ENCODE results near the gene SKAP2.

Gene SKAP2

DNA sequence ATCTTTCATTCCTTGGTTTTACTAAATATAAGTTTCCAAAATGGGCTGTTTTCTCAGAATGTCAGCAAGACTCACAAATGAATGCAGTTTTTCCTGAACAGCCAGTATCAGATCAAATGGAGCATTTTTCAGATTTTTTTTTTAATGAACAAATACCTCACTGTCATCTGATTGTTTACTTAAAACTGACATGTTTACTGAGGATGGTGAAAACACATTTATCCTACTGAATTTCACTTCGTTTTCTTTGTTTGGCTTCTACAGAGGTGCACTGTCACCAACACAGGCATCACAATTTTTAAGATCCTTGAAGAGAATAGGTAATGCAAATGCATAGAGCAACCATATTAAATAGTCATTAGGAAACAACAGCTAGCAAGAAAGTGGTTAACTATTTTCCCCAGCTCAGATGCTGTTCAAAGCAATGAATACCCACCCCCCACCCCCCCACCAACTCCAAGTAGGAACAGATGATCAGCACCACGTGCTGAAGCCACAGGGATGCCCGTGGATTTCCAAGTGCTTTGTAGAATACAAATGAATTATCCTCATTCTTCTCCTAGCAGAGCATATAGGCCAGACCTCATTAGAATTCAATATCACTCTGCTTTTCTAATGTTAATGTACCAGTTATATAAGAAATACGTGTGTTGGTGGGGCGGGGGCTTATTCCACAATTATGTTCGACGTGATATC lies 205.9 kb downstream of the SKAP2 start:
- no peak for DNase-seq

DNA sequence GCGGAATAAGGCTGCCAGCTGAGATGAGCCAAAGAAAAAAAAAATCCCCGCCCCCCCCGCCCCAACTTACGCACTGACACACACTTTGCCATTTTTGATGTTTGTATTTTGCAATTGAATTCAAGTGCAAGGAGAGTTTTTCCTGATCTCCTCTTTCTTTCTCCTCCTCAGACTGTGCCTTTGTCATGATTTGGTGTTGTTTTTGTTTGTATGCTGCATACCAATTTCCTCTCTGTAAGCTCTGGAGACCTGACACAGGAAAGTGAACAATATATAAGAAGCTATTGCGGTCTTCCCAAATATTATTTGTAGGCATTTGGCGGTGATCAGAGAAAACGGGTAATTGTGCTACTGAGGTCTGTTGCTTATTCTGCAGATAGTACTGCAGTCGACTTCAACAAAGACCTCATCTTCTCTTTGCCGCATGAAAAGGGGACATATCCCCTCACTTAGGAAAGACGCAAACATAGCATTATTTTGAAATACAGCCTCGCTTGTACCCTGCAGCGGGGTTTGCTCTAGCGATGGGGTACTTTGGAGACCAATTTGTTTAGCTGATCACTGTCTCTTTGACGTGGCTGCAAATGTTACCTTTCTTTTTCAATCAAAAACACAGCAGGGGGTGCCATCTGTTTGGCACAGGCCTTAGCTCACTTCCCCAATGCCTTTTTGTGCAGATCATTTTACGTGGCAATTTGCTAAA lies 206.6 kb downstream of the SKAP2 start:
- DNase-seq = no peak

DNA sequence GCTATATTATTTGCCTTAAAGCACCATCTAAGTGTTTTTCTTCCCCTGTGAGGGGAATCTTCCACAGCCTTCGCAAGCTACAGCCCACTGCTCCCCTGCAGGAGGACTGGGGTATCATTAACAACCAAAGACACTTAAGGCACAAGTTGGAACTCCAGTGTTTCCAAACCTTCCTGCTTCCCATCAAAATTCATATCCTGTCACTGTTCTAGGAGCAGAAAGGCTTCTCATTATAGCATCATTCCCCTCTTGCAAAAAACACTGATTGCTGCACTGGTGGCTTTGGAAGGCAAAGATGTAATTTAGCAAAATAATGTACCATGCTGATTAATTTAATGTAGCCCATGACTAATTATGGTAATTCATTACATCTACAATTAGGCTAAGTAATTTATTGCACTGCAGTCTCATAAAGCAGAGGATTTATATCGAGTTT lies 207.2 kb downstream of the SKAP2 start:
- no peak for DNase-seq

DNA sequence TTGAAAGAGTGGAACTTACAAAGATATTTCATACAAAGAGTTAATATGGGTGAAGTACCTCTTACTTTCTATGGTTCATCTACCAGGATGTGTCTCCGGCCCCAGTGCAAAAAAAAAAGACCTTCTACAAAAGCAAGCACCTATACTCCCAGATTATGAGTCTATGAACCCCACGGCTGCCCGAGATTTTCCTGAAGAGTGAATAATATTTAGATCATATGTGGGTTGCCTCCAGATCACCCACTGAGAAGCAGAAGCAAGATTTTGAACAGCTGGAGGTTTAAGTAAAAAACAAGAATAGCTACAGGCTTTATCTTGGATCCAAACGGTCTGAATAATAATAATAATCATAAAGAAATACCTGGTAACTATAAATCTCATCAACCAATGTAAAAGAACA lies 207.7 kb downstream of the SKAP2 start:
- no peak for DNase-seq

DNA sequence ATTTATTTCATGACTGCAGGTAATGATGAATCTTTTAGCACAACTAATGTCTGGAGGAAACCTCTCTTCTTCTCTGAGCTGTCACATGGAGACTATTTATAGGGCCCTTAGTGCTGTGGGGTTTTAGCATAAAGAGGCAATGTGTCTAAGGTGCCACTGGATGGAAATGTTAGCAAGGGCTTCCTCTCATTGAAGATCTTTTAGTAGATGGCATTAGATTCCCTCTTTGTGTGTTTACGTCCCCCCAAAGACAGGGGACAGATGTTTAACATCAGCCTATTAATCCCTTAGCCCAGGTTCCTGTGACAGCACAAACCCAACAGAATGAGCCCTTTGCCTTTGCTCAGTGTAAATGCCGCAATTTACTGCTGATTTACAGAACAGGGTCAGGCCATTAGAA lies 208.6 kb downstream of the SKAP2 start:
- no peak for DNase-seq

DNA sequence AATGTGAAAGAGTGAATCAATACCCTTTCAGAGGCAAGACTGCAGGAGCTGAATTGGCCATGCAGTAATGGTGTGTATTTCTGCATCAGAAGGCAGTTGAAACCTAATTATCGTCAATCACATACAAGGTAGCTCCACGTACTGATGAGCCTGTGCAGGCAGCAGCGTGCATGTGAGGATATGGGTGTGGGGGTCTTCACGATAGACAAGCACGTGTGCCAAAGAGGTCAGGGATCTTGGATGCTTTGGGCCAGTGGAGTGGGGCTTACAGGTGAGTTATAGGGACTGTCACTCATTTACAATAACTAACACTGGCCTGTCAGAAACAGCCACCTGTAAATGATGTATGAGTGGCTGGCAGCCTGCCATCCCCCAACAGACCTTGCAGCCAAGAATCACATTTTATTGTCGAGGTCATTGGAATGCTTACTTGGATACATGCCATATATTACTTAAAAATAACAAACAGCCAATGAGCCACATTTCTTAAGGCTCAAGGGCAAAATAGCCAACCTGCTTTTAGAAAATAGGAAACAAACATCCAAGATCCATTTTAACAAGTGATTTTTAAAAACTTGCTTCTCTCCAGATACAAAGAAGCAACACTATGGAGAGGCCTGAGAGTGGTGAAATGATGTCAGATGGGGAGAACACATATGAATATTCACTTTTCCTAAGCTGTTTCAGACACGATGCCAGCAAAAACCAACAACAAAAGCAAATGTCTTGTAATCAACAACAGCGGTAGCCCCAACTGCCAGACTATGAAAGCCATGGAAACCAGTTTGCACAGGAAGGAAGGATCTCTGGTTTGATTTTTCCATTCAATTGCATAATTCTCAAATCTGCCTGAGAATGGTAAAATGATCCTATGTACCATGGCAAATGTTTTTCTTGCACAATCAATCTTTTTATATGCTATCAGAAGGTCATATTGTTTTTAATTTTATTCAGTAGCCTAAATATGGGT lies 210.7 kb downstream of the SKAP2 start:
- no peak for DNase-seq

DNA sequence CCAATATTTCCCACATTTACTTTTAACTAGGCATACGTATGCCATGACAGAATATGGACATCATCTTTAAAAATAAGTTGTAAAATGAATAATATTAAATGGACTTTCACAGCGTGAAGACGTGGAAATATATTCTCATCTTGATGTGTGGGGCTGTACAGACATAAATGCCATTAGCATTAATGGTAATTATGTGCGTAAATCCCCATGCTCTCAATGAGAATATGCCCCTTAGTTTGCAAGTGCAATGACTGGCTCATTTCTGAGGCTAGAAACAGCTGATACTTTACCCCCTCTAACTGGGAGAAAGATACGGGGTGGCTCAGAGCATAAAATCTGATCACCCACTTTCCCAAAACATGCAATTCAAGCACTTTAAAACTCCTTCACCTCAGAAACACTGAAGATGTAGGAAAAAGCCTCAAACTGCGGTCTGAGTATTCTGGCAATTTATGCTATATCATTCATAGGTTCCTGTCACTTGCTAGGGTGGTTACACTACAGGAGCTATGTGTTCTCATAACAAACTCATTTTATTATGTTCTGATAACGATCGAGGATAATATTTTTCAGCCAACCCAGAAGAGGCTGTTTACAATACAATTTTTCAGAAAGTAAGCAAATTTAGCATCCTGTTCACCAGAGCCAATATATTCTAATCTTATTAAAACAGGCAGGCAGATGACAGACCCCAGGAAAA lies 211.8 kb downstream of the SKAP2 start:
- no peak for DNase-seq

DNA sequence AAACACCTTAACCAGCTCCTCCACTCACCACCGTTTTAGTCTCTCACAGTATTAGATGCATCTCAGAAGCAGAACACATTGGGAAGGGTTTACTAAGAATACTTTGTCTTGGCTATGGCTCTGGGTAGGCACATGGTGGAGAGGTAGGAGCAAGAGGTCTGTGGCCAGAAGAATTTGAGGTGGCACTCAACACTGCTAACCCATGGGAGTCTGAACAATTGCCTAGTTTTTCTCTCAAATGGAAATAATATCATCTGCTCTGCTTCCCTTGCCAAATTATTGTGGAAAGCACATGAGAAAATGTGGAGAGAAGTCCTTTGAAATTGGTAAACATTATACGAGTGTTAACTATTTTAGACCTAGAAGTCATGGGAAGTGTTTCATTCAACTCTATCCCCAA lies 214.3 kb downstream of the SKAP2 start:
- DNase-seq = no peak

DNA sequence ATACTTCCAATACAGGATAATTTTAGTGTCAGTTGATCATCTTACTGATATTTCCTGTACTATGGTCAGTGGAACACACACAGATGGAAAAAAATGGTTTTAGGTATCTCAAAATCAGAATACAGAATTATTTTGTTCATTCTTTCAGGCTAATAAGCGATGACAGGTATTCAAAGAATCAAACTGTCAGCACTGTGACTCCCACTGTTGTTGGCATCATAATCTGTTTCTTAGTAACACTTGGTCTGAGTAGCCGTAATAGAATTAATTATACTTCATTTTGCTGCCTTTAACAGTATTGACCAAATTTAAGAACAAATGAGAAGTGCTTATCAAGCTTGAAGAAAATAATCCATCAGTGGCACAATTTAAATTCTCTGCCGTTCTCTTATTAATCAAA lies 215.0 kb downstream of the SKAP2 start:
- DNase-seq = no peak

DNA sequence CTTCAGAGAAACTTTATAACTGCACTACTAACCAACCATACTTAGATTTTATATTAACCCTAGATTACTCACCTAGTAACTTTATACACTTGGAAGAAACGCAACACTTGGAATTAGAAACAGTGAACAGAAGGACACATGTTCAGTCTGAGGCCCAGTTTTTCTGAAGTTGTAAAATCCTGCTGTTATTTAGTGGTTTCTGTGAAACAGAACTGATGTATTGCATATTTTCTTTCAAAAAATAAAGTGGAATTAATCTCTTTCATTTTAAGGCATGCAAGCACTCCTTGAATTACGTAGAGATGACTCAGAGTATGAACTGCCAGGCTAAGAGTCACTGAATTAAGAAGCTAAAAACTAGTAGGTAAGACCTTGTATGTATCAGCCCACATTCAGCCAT lies 215.8 kb downstream of the SKAP2 start:
- no peak for DNase-seq

DNA sequence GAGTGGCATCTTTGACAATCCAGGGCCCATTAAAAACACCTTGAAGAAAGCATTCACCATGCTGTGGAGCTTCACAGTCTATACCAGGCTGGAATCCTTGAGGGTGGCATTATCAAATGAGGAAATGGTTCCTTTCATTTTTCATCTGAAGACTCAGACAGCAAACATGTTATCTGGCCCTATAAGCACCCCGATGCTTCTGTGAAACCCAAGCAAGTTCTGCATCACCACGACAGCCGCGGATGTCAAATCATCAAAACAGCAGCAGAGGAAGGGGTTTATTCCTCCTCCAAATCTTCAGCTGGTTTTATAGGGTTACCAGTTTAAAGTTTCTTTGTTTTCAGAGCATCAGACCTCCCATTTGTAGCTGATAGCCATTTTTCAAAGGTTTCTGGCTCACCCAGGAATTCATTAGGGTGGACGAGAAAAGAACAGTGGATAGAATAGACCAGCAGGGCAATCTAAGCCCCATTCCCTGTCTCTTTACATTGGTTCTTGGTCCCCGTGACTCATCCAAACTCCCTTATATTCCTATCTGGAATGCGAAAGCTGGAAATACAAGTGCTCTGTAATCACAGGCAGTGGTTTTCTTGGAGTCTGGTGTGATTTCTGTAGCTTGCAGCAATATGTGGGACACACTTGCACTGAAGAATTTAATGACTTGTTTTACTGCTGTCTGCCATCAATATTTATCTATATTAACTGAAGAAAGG lies 217.9 kb downstream of the SKAP2 start:
- no peak for DNase-seq

DNA sequence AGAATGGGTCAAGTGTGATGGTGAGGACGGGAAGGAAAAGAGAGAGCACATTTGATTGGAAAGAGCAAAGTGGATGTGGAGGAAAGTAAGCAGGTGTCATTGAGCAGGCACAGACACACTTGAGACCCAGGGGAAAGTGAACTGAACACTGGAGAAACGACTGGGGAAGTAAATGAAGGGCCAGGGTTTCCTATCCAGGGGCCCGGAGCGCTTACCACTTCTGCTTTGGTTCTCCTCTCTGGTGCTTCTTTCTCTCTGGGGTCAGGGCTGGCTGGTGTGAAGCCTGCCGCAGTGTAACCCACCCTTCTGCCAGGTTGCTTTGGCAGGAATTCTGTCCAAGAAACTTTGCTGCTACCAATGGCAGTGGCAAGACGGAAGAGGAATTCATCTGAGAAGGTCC lies 219.3 kb downstream of the SKAP2 start:
- no peak for DNase-seq

DNA sequence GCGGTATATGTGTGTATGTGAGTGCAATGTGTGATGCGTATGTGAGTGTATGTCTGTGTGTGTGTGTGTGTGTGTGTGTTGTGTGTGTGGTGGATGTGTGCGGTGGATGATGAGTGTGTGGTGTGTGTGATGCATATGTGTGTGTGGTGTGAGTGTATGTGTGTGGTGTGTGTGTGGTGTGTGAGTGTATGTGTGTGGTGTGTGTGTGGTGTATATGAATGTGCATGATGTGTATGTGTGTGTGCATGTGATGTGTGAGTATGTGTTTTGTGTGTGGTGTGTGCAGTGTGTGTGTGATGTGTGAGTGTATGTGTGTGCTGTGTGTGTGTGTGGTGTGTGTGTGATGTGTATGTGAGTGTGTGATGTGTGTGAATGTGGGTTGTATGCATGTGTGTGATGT lies 222.0 kb downstream of the SKAP2 start:
- no peak for DNase-seq

DNA sequence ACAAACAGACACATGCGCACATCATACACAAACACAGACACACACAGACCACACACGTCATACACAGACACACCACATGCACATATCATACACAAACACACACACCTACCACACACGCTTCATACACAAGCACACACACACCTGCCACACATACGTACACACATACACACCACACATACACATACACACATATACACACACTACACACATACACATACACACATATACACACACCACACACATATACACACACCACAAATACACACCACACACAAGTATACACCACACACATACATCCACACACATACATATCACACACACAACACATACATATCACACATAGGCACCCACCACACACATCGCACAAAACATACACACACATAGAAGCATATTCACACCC lies 224.7 kb downstream of the SKAP2 start:
- no peak for DNase-seq

DNA sequence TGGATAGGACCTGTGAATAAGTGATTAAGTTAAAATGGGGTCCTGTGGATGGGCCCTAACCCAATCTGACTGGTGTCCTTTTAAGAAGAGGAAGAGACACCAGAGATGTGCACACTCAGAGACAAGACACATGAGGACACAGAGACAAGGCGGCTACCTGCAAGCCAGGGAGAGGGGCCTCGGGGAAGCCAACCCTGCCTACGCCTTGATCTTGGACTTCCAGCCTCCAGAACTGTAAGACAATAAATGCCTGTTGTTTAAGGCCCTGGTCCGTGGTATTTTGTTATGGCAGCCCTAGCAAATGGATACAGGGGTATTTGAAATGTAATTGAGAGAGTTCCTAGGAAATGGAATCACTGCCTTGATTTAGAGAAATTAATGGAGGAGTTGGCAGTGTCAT lies 225.3 kb downstream of the SKAP2 start:
- no peak for DNase-seq

DNA sequence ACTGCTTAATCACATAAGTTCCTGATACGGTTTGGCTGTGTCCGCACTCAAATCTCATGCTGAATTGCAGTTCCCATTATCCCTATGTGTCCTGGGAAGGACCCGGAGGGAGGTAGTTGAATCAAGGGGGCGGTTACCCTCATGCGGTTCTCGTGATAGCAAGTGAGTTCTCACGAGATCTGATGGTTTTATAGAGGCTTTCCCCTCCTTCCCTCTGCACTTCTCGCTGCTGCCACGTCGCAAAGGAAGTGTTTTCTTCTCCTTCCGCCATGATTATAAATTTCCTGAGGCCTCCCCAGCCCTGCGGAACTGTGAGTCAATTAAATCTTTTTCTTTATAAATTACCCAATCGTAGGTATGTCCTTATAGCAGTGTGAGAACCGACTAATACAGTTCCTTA lies 226.2 kb downstream of the SKAP2 start:
- no peak for DNase-seq

DNA sequence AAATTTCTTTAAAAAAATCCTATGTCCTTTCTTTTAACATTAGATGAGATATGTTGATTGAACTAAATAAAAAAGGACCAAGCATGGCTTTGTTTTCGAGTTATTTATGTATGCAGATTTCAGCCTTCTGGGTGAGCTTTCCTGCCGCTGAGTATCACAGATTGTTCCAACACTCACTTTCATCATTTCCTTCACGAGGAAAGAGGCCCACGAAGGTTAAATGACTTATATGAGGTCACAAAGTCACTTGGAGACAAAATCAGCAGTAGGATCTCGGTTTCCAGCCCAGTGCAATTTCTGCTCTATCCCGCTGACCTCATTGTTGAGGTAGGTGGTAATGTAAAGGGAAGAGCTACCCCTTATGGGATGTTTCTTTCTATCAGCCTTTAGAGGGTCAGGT lies 226.8 kb downstream of the SKAP2 start:
- DNase-seq = no peak

DNA sequence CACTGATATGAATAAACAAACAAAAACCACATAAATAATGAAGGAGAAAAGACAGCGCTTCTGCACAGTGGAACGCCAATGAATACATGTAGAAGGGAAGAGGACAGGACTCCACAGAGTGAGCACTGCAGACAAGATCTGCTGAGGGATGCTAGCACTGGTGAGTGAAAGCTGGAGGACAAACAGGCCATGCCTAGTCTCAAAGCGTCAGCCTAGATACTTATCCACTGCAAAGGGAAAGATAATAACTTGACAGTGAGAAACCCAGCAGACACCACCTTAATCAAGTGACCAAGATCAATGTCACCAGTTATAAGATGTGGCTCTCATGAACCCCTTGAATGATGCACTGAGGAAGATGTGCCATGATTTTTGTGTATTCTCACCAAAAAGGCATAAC lies 227.6 kb downstream of the SKAP2 start:
- no peak for DNase-seq

DNA sequence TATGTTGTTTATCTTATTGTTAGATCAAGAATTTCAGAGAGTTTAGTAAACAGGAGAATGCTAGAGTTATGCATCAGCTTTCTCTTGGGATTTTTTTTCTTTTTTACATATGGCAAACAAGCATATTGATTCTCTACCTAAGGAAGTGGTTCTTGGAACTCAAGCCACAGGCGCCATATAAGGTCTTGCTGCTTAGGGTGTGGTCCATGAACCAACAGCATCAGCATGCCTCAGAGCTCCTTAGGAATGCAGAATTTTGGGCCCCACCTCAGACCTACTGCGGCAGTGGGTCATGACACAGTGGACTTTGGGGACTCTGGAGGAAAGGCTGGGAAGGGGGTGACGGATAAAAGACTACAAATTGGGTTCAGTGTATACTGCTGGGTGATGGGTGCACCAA lies 230.8 kb downstream of the SKAP2 start:
- no peak for DNase-seq

DNA sequence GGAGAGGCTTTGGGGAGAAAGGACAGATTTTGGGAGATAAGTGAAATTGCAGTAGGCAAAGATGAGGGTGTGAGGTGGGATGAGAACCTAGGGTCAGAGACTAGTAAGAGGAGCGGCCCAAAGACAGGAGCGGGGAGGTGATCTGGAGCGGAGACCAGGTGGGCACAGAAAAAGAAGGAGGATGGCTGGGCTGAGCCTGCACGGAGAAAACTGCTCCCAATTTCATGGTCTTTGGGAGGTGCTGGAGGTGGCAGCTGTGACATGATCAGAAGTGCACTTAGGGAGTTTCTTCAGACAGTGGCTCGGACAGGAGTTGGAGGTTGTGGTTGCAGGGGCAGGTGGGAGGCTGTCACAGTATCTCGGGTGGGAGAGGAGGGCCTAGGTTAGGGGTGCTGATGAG lies 232.8 kb downstream of the SKAP2 start:
- no peak for DNase-seq

DNA sequence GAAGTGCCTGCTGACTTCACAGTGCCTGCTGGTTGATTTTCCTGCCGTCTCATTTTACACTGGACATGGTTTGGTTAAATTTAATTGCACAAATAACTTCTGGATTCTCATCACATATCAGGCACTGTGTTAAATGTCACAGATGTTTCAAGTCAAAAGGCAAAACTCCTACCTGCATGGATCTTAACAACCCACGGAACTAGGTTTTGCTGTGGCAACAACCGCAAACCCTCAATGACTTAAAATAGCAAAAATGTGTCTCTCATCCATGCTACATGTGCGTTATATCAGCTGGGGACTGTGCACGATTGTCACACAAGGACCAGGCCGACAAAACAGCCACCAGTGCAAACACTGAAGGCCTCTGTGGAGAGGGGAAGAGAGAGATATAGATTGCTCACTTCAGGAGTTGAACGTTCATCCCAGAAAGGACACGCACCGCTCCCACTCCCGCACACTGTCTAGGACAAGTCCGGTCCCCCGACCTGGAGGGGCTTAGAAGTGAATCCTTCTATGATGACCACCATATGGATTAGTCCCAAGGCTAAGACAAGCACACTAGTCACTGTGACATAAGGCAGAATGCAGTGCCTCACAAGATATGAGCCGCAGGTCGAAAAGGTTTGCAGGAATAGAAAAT lies 233.3 kb downstream of the SKAP2 start:
- DNase-seq = no peak

DNA sequence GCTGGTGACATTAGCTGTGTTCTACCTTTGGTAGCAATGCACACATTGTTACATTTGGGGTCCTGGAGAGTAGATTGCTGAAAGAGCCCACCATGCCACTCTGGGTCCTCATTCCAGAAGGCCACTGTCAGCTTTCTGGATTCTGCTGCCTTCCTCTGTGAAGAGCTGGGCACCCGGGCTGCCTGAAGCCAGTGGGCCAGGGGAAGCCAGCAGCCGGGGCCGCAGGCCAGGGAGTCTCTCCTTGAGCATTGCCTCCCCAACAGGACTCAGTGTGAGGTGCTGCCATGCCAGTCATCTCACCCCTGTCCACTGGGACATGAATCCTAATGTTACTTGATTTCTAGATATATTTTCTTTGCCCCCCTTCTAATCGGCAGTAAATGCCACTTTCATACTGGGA lies 234.0 kb downstream of the SKAP2 start:
- DNase-seq = no peak

Measured in AML-193 (cell line).